Glomerular visceral epithelial cell (primary cell): ENCODE measurements around the gene GRIN2D.

Experiments
- DNase-seq: peaks from one replicate; pipeline ENCODE4 v3.0.0-alpha.2; 2016; ENCODE audit errors: extremely low spot score

The GRIN2D gene

GRCh38 chr19:48441360-48442050 lies 48.0 kb downstream of the GRIN2D start:
- DNase-seq = no peak

GRCh38 chr19:48442116-48443035 lies 48.9 kb downstream of the GRIN2D start:
- DNase-seq = no peak

- DNase-seq = no peak
Observed at GRCh38 chr19:48443256-48443655, 49.8 kb downstream of the GRIN2D start.
